ENCODE data around the gene ERCC5. TPM values are rescaled to one million over a fixed set of nuclear protein-coding genes. Genes with fewer than 3 reads are reported as not detected.

ERCC5 gene
- total RNA-seq, 1 donor from 2014 or later: 61.3 TPM

DNA sequence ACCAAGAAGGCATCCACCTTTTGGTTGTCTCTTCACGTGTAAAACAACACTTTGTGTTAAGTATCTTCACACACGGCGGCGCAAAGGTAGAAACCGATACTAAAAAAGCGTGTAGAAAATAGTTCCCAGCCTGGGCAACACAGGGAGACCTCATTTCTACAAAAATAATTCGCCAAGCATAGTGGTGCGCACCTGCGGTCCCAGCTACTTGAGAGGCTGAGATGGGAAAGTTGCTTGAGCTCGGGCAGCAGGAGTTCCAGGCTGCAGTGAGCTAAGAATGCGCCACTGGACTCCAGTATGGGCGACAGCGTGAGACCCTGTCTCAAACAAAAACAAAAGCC is 573 bp upstream of the ERCC5 start:
- DNase-seq: no peak

DNA sequence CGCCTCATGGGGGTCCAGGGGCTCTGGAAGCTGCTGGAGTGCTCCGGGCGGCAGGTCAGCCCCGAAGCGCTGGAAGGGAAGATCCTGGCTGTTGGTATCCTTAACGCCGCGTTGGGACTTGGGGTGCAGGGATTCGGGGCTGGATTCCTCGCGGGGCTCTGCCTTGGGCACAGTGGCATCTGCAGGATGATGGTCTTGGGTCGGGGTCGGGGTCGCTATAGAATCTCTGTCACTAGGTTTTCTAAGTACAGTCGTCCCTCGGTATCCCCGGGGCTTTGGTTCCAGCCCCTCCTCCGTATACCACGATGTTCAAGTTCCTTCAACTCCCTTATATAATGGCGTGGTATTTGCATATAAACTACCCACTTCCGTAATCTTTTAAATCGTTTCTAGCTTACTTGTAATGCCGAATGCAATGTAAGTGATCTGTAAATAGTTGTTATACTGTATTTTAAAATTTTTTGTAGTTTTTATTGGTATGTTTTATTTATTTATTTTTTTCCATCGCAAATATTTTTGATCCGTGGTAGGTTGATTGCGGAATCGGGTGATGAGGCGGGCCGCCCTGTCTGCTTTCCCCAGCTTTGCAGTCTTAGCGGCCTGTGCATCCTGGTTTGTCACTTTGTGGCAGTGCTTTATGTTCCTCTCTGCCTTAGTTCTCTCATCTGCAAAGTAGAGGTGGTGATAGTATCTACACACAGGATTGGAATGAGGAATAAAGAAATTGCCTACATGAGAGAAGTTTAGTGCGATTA is 606 bp downstream of the ERCC5 start:
- DNase-seq: peak; percentile 45

DNA sequence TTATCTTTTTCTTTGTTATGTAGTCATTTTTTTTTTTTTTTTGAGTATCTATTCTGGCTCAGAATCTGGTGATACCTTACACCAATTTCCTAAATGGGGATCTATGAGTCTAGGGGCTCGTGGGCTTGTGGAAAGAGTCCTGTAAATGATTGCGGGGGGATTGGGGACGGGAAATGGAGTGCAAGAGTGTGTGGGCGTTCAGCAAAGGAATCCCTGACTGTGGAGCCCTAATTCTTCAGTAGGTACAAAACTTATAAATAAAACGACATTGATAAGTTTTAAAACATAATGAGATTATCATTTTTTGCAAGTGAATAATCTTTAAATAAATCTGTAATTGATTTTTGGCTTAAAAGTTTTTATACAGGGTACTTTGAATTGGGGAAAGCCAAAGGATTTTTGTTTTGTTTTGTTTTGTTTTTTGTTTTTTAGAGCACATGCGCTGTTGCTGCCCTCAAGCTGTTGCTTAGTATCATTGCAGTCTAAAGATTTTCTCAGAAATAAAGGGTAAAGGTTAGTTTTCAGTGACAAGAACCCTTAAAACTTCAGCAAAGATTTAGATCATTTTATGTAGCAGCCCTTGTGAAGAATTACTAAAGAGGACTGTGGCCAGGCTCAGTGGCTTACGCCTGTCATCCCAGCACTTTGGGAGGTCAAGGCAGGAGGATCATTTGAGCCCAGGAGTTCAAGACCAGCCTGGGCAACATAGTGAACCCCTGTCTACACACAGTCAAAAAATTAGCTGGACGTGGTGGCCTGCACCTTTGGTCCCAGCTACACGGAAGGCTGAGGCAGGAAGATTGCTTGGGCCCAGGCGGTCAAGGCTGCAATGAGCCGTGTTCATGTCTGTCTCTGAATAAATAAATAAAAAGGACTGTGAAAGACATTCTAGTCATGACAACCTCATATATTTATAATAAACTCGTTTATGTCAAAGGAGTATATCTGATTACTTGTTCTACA is 1.7 kb downstream of the ERCC5 start:
- DNase-seq: peak; percentile 61

DNA sequence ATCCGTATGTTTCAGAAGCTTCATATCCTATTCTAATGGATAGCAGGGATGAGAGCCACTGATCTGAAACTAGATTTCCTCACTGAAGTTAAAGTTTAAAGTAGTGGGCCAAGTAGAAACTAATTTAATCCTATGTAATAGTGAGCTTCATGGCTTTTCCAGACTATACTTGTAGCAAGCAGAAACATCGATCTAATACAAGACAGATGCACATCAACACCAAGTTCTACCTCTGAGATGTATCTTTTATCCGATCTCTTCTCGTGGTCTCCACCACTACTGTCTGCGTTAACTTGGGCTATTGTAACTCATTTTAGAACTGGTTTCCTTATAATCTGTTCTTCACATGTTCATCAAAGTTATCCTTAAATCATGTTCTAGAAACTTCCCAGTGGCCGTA is 3.1 kb downstream of the ERCC5 start:
- no peak for DNase-seq

DNA sequence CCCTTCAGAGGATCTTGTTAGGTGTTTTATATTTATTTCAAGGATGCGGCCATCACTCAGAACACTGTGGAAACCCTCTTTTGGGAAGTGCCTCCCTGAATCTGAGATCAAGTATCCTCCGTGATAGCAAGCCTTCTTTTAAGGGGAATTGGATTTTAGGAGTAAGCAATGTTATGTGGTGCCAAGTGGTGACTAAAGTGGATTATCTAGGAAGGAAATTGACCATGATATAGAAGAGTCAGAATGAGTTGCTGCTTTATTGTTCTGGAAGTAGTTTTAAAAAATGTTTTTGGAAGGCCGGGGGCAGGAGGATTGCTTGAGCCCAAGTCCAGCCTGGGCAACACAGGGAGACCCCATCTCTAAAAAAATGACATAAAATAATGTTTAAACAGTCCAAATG is 6.7 kb downstream of the ERCC5 start:
- DNase-seq: no peak

DNA sequence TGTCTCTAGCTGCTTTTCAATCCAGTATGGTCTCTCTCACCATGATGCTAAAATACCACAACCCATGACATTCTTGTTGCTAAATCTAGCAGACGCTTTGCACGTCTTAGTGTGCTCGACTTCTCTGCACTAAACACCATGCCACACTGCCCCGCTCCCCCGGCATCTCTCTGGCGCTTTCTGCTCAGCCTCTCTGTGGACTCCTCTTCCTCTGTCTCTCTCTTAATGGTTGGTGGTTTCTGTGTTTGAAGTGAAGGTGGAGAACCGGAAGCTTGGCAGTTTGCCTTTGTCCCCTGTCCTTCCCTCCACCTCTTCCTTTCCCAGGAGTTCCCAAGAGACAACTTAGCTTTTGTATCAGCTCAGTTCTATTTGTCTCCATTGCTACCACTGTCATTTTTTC is 8.8 kb downstream of the ERCC5 start:
- DNase-seq: no peak

DNA sequence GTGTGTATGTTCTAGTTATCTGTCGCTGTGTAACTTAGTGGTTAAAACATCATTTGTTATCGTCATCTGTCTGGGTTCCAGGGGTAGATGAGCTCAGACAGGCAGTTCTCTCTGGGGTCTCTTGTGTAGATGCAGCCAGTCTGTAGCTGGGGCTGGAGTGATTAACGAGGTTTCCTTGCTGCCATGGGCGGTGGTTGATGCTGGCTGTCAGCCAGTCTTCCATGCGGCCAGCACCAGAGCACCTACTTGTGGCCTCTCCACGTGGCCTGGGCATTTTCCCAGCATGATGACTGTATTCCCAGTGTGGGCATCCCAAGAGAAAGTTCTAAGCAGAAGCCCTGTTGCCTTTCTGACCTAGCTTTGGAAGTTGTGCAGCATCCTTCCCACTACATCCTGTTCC is 10.7 kb downstream of the ERCC5 start:
- no peak for DNase-seq

DNA sequence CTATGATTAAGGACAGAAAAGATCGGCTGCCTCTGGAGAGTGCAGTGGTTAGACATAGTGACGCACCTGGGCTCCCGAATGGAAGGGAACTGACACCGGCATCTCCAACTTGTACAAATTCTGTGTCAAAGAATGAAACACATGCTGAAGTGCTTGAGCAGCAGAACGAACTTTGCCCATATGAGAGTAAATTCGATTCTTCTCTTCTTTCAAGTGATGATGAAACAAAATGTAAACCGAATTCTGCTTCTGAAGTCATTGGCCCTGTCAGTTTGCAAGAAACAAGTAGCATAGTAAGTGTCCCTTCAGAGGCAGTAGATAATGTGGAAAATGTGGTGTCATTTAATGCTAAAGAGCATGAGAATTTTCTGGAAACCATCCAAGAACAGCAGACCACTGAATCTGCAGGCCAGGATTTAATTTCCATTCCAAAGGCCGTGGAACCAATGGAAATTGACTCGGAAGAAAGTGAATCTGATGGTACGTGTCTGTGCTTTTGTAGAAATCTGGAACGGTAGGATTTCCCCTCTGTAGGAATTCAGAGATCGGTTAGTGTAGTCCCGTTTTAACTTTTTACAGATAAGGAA is 16.9 kb downstream of the ERCC5 start:
- peak; percentile 68 for DNase-seq

DNA sequence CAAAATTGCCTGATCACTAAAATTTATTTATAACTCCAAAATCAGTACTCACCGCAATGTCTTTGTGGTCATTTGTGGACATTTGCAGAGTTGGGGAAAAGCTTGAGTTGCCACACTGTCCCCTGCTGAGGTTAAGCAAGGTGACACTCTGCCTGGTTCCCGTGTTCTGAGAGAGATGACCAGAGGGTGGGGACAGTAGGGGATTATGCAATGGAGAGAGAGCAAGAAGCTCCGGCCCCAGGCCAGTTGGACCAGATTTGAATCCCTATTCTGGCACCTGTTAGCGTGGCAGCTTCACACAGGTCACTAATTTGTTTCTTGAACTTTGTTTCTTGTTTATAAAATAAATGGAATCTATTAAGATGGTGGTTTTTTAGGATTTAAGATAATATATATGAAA is 17.8 kb downstream of the ERCC5 start:
- DNase-seq: no peak

DNA sequence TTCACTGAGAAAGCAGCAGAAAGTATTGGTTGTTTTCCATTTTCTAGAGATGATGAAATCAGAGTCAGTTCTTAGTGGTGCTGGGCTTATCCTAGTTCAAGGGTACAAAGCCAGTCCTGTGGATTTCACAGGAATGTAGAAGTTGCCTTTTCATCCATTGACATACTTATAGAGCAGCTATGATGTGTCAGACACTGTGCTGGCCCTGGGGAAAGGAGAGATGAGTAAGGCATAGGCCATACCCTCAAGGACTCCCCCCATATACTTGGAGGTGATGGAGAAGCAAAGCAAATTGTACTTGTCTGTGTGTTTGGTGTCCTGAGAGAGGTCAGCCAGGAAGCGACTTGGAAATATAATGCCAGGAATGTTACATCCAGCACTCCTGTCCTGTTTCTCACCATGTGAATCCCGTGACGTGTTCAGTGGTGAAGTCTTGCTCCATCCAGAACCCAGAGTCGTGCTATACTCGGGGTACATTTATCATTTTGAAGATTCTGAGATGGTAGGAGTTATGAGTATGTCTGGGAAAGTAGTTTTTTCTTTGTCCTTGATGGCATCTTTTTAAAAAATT is 22.6 kb downstream of the ERCC5 start:
- no peak for DNase-seq

DNA sequence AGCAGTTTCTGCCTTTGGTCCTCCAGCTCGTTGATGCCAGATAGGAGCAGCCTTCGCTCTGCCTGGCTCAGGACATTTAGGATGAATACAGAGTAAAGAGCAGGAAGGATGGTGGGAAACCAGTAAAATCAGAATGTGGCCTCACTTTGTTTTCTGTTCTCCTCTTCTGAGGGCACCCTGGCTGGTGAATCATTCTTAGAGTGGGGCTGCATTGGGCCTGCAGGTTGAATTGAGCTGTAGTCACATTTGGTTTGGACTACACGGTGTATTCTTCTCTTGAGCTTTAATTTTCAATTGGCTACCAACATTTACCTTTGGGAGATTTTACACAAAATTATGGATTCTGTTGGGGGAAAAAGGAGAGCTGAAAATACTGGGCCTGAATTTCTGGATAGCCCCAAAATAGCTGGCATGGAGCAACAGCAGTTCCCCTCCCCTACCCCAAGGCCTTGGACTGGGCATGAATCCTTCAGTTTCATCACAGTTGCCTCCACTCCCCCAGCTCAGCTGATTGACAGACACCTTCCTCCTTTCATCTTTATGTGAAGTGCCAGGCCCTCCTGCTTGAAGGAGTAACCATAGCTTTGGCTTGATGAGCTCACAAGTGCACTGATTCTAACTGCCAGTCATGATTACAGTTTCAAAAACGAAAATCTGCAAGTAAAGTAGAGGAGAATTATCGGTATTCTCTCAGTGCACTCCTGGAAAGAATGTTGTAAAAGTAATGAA is 24.3 kb downstream of the ERCC5 start:
- DNase-seq: no peak

DNA sequence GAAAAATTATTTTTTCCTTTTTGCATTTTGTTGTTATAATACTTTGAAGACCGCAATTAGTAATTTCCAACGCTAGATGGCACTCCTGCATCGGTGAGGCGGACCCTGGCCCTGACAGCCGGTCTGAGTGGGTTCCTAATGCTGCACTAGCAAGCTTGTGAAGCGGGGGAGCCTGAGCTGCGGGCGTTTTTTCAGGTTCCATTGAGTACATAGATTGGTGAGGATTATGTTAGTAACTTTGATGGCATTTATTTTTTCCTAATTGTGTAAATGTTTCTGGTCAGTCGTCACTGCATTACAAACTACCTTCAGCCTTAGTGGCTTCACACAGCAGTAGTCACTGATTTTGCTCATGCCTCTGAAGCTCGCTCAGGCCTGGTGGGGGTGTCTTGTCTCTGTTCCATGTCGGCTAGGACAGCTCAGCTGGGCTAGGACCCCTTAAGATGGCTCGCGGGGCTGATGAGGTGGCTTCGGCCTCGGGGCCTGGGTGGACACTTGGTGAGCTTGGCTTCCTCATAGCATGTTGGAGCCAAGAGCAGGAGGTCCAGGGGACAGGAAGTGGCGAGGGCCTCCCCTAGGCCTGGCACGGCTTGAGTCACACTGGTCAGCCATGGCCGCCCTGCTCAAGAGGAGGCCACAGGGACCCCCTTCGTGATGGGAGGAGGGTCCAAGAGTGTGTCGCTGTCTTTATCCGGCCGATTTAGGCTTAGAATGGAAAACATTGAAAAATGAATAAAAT is 25.0 kb downstream of the ERCC5 start:
- DNase-seq: peak; percentile 84

DNA sequence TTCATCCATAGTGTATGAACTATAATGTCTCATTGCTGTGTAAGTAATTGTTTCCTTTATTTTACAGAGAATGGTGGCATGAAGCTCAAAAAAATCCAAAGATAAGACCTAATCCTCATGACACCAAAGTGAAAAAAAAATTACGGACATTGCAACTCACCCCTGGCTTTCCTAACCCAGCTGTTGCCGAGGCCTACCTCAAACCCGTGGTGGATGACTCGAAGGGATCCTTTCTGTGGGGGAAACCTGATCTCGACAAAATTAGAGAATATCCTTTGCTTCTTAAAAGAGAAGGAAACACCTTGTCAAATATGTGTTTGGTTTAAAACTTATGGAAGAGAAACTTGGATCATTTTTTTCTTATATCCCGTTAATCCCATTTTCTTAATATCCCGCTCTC is 26.3 kb downstream of the ERCC5 start:
- no peak for DNase-seq

DNA sequence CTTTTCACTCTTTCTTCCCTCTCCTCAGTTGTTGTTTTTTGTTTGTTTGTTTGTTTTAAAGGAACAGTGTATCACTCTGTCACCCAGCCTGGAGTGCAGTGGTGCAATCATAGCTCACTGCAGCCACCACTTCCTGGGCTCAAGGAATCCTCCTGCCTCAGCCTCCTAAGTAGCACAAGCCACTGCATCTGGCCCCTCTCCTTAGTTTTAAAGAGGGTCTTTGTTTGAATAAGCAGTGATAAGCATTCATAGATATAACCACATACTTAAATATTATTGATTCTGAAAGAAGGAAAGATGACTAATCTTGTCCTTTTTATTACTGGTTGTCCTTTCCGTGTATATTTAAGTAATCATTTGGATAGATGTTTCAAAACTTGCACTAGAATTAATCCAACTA is 26.7 kb downstream of the ERCC5 start:
- DNase-seq: no peak

DNA sequence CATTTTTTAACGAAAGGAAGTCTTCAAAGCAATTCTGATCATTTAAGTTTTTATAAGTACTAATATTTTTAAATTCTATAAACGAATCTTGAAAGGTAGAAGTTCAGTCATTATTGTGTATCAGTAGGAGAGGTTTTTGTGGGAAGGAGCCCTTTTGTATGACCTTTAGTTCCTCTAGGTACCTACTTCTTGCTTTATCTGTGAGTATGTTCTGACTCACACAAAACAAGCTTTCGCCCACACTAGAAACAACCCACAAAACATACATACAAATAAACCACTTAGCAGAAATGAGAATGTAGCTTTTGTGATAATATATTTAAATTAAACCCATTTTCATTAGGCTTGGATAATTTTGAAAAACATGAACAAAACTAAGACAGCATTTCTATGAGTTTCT is 27.8 kb downstream of the ERCC5 start:
- no peak for DNase-seq

DNA sequence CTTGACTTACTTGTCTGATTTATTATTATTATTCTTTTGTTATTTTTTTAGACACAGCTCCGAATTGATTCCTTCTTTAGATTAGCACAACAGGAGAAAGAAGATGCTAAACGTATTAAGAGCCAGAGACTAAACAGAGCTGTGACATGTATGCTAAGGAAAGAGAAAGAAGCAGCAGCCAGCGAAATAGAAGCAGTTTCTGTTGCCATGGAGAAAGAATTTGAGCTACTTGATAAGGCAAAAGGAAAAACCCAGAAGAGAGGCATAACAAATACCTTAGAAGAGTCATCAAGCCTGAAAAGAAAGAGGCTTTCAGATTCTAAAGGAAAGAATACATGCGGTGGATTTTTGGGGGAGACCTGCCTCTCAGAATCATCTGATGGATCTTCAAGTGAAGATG is 29.4 kb downstream of the ERCC5 start:
- no peak for DNase-seq

DNA sequence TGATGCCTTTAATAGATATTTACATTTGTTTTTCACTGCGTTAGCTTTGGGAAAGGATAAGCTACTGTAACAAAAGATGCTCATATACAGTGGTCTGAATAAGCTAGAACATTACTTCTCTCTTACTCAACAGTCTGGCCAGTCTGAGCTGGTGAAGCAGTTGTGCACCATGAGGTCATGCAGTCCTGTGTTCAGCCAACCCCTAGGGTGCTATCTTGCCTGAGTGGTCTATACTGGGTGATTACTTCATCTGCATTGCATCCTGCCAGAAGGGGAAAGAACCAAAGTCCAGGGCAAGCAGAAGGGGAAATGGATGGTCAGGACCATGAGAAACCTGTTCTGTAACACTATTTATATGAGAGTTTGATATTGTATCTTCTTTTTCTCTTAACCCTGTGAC is 31.5 kb downstream of the ERCC5 start:
- DNase-seq: peak; percentile 21

DNA sequence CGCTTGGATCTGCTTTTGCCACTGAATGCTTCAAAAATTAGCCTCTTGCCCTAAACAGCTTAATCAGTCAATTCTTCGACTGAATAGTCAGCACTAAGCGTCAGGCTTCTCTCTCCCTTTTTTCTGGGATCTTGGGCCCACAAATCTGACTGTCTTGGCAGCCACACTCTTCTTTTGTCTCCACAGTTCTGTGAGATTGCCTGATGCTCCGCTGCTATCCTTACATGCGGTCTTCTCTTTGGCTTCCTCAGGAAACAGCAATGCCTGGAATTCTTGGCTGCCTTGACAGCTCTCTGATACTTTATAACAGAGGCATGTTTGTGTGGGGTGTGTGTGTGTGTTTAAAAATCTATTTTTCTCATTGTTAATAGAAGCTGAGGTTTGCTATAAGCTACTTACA is 32.6 kb downstream of the ERCC5 start:
- peak; percentile 13 for DNase-seq

DNA sequence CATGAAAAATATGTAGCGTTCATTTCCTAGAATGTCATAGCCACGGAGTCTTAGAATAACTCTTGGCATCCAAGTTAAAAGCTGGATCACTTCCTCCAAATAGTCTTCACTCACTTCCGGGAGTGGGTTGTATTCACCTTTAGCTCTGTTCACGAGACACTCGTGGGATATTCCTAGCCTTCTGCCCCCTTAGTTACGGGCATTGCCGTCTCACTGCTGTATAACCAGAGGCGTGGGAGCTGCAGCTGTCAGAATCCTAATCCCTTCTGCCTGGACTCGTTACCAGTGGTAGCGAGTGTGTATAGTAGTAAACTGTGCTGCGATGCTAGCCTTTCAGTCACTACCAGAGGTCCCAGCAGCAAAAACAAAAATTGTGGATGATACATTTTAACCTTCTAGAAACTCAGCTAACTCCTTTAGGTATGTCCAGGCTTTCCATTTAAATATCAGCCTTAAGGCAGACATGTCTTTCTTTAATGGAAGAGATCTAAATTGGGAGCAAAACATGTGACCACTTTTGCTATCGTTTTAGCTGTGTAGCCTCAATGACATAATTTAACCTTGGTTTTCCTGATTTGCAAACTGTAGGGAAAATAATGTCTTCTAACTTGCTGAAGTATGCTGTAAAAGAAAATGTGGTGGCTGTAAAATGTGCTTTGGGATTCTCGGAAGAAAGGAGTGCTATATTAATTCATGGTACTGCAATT is 34.1 kb downstream of the ERCC5 start:
- DNase-seq: peak; percentile 68

DNA sequence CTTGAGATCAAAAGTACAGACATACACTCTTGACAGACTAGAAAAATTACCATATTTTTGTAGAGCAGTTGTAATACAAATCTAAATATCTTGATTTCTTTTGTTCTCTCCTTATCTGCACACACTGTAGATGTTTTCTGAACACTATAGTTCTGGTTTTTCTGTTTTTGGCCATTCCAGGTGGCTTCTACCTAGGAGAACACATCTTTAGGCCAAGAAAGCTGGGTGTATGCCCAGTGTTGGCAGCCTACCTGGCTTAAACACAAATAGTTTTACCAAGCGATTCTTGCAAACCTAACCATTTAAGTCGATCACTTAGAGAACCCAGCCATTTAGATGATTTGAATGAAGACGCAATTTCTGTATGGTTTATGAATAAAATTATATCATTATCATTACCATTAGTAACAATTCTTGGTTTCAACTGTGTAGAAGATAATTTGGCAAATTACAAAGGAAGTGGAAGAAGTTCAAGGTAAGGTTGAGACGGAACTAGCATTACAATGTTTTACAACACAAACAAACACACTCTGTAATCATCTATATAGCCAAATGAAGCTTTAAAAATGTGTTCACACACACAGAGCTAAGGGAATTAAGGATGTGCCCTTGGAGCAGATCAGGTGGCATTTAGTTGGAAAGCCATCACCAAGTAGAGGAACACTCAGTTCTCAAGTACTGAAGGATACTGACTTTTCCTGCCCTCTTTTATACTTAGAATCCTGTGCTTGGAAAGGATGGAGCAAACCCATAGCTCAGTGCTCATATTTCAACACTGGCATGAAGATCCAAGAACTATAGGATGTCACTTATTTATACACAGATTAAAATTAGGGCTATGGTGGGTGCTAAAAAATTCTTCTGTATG is 36.2 kb downstream of the ERCC5 start:
- no peak for DNase-seq
